ENCODE results near the gene LRRC3C. TPM values are rescaled to one million over a fixed set of nuclear protein-coding genes. Genes with fewer than 3 reads are reported as not detected.
"Not testable (repeated sequence)": the region's sequence is repeated elsewhere in the genome, so short reads cannot be mapped to it uniquely, and the experiment has no call there.

Gene LRRC3C
- total RNA-seq (2021; fragmentation: NEBNext Ultra II Directional; extraction: Animal tissue kit (Norgen Biotek cat#: 25700)), result not detected
- long read RNA-seq, result 0 reads

GRCh38 chr17:39927101-39927928 lies at the start of gene LRRC3C, which contains the start of gene ORMDL3:
Gene LRRC3C, plus strand, starts transcription at chr17:39927732. Its CDS starts 13,792 bp downstream, at chr17:39941524.
Gene ORMDL3, minus strand, starts transcription at chr17:39927601. Its CDS starts 3,398 bp downstream, at chr17:39924203.
- H3K27me3 Mint-ChIP-seq (ENCODE audit: insufficient read depth), result no peaks in the 10 kb centered on the region; the same call in 1 of the 2 replicates
- H3K9me3 Mint-ChIP-seq, result no peaks in the 10 kb centered on the region
- peak within 1 kb of the TSS; percentile 91 for H3K4me3 Mint-ChIP-seq
- TF ChIP-seq CTCF (IDR thresholded peaks at IDR 0.05), result no peak
- H3K4me1 Mint-ChIP-seq (ENCODE audit: low read depth), result peaks cover 56% of the 10 kb centered on the region
- H3K27ac Mint-ChIP-seq, result peak within 1 kb of the TSS; percentile 93
- no peaks in the 10 kb centered on the region; the same call in 1 of the 2 replicates for H3K36me3 Mint-ChIP-seq (ENCODE audit: low read depth)
- DNase-seq, result peak; percentile 89

- H3K27me3 Mint-ChIP-seq (ENCODE audit: insufficient read depth), result peaks cover 51% of the 10 kb centered on the region
- H3K36me3 Mint-ChIP-seq (ENCODE audit: low read depth); H3K27ac Mint-ChIP-seq; H3K9me3 Mint-ChIP-seq; H3K4me1 Mint-ChIP-seq (ENCODE audit: low read depth); H3K4me3 Mint-ChIP-seq; DNase-seq: not testable (repeated sequence)
Measured at GRCh38 chr17:39886102-39886501, 41.4 kb upstream of the LRRC3C start.

- H3K4me3 Mint-ChIP-seq, result no peak overlapping the region
- no peaks in the 10 kb centered on the region for H3K36me3 Mint-ChIP-seq (ENCODE audit: low read depth)
- no peak for DNase-seq
- H3K27ac Mint-ChIP-seq, result no peak overlapping the region
- no peaks in the 10 kb centered on the region for H3K4me1 Mint-ChIP-seq (ENCODE audit: low read depth)
- no peaks in the 10 kb centered on the region for H3K9me3 Mint-ChIP-seq
- H3K27me3 Mint-ChIP-seq (ENCODE audit: insufficient read depth), result peaks cover 53% of the 10 kb centered on the region
- TF ChIP-seq CTCF (IDR thresholded peaks at IDR 0.05), result no peak
Measured at GRCh38 chr17:39887078-39887477, 40.5 kb upstream of the LRRC3C start.

GRCh38 chr17:39889200-39889599 lies 38.3 kb upstream of the LRRC3C start:
- H3K9me3 Mint-ChIP-seq, result no peaks in the 10 kb centered on the region
- H3K27me3 Mint-ChIP-seq (ENCODE audit: insufficient read depth), result peaks cover 59% of the 10 kb centered on the region
- TF ChIP-seq CTCF (IDR thresholded peaks at IDR 0.05), result no peak
- DNase-seq, result no peak
- no peak overlapping the region for H3K27ac Mint-ChIP-seq
- no peak overlapping the region for H3K4me3 Mint-ChIP-seq
- H3K36me3 Mint-ChIP-seq (ENCODE audit: low read depth), result no peaks in the 10 kb centered on the region
- no peaks in the 10 kb centered on the region for H3K4me1 Mint-ChIP-seq (ENCODE audit: low read depth)

GRCh38 chr17:39894681-39895376 lies 32.7 kb upstream of the LRRC3C start:
- DNase-seq, result no peak
- Mint-ChIP-seq H3K4me1 (ENCODE audit: low read depth) (no peaks in the 10 kb centered on the region), H3K9me3 (no peaks in the 10 kb centered on the region), H3K27ac (no peak overlapping the region), H3K36me3 (ENCODE audit: low read depth) (no peaks in the 10 kb centered on the region), H3K27me3 (ENCODE audit: insufficient read depth) (peaks cover 40% of the 10 kb centered on the region), H3K4me3 (no peak overlapping the region)
- TF ChIP-seq CTCF (IDR thresholded peaks at IDR 0.05), result no peak

GRCh38 chr17:39898088-39898487 lies 29.4 kb upstream of the LRRC3C start:
- no peak overlapping the region for H3K27ac Mint-ChIP-seq
- H3K27me3 Mint-ChIP-seq (ENCODE audit: insufficient read depth), result peaks cover 16% of the 10 kb centered on the region
- H3K9me3 Mint-ChIP-seq, result no peaks in the 10 kb centered on the region
- no peaks in the 10 kb centered on the region for H3K36me3 Mint-ChIP-seq (ENCODE audit: low read depth)
- H3K4me3 Mint-ChIP-seq, result no peak overlapping the region
- TF ChIP-seq CTCF (IDR thresholded peaks at IDR 0.05), result no peak
- no peaks in the 10 kb centered on the region for H3K4me1 Mint-ChIP-seq (ENCODE audit: low read depth)
- no peak for DNase-seq

All from HFFc6 (cell line).